Neutrophil (primary cell): ENCODE results near the gene C1orf21.

ENCODE experiments used
- H3K27ac ChIP-seq: fragments of 200-600 bp; sonication (generic); 2 replicates; pipeline ENCODE4 v1.5.1; 2016; ENCODE audit warnings: mild to moderate bottlenecking, moderate library complexity
- H3K27me3 ChIP-seq: fragments of 200-600 bp; sonication (generic); 2 replicates; pipeline ENCODE4 v1.6.0; 2016; ENCODE audit warnings: mild to moderate bottlenecking
- H3K36me3 ChIP-seq: fragments of 200-600 bp; sonication (generic); 2 replicates; pipeline ENCODE4 v1.5.1; 2017
- H3K4me1 ChIP-seq, 2 experiments: fragments of 200-600 bp in 1 of 2; sonication (generic) in 1 of 2; 1 replicate in 1 of 2; 2 replicates in 1 of 2; pipeline versions ENCODE4 v1.5.1 to v1.6.1; 2013 to 2016; ENCODE audit warnings: low read depth in 1 of 2, low read length in 1 of 2, mild to moderate bottlenecking in 1 of 2, moderate library complexity in 1 of 2; ENCODE audit not compliant: control insufficient read depth in 1 of 2, insufficient read depth in 1 of 2
- H3K4me3 ChIP-seq, 2 experiments: fragments of 200-600 bp in 1 of 2; sonication (generic) in 1 of 2; 1 replicate in 1 of 2; 2 replicates in 1 of 2; pipeline ENCODE4 v1.5.1; 2013 to 2016; ENCODE audit warnings: low read depth in 1 of 2, low read length in 1 of 2, mild to moderate bottlenecking in 1 of 2, moderate library complexity in 1 of 2
- H3K9me3 ChIP-seq: fragments of 200-600 bp; sonication (generic); 2 replicates; pipeline ENCODE4 v1.5.1; 2016
- CTCF ChIP-seq: fragments of 200-600 bp; sonication (generic); IDR thresholded peaks from 2 replicates; pipeline ENCODE4 v1.5.1; 2016; ENCODE audit warnings: antibody characterized with exemption

Gene C1orf21

GRCh38 chr1:184462990-184463389 lies 76.2 kb downstream of the C1orf21 start:
- no peaks in the 10 kb centered on the region for H3K4me1 ChIP-seq
- no peak overlapping the region for H3K27ac ChIP-seq
- no peaks in the 10 kb centered on the region for H3K36me3 ChIP-seq
- no peaks in the 10 kb centered on the region for H3K9me3 ChIP-seq
- no peak overlapping the region for H3K4me3 ChIP-seq
- TF ChIP-seq CTCF, result no peak
- H3K27me3 ChIP-seq, result no peaks in the 10 kb centered on the region

- no peaks in the 10 kb centered on the region for H3K27me3 ChIP-seq
- no peaks in the 10 kb centered on the region for H3K36me3 ChIP-seq
- no peaks in the 10 kb centered on the region for H3K9me3 ChIP-seq
- TF ChIP-seq CTCF, result no peak
- no peak overlapping the region for H3K27ac ChIP-seq
- H3K4me1 ChIP-seq, result no peaks in the 10 kb centered on the region
- no peak overlapping the region for H3K4me3 ChIP-seq
Measured at GRCh38 chr1:184463680-184464079, 76.9 kb downstream of the C1orf21 start.

- no peak for TF ChIP-seq CTCF
- H3K9me3 ChIP-seq, result no peaks in the 10 kb centered on the region
- no peaks in the 10 kb centered on the region for H3K27me3 ChIP-seq
- H3K27ac ChIP-seq, result no peak overlapping the region
- no peaks in the 10 kb centered on the region for H3K36me3 ChIP-seq
- H3K4me3 ChIP-seq, result no peak overlapping the region
- no peaks in the 10 kb centered on the region for H3K4me1 ChIP-seq
Measured at GRCh38 chr1:184464757-184465156, 77.9 kb downstream of the C1orf21 start.

- no peak for TF ChIP-seq CTCF
- no peaks in the 10 kb centered on the region for H3K4me1 ChIP-seq
- no peaks in the 10 kb centered on the region for H3K36me3 ChIP-seq
- no peak overlapping the region for H3K4me3 ChIP-seq
- H3K9me3 ChIP-seq, result no peaks in the 10 kb centered on the region
- no peaks in the 10 kb centered on the region for H3K27me3 ChIP-seq
- no peak overlapping the region for H3K27ac ChIP-seq
Measured at GRCh38 chr1:184465489-184466146, 78.8 kb downstream of the C1orf21 start.

- Histone ChIP-seq H3K9me3 (no peaks in the 10 kb centered on the region), H3K27me3 (no peaks in the 10 kb centered on the region), H3K4me1 (no peaks in the 10 kb centered on the region), H3K36me3 (no peaks in the 10 kb centered on the region), H3K27ac (no peak overlapping the region), H3K4me3 (no peak overlapping the region)
- TF ChIP-seq CTCF, result no peak
Measured at GRCh38 chr1:184467295-184467694, 80.5 kb downstream of the C1orf21 start.

- TF ChIP-seq CTCF, result no peak
- no peaks in the 10 kb centered on the region for H3K9me3 ChIP-seq
- H3K27me3 ChIP-seq, result no peaks in the 10 kb centered on the region
- no peaks in the 10 kb centered on the region for H3K4me1 ChIP-seq
- no peaks in the 10 kb centered on the region for H3K36me3 ChIP-seq
- no peak overlapping the region for H3K4me3 ChIP-seq
- no peak overlapping the region for H3K27ac ChIP-seq
Measured at GRCh38 chr1:184469396-184469795, 82.6 kb downstream of the C1orf21 start.
